Left ventricle myocardium superior (tissue), 1 donor: Measurements from ENCODE around the gene VPS35. TPM values are rescaled to one million over a fixed set of nuclear protein-coding genes. Genes with fewer than 3 reads are reported as not detected.
"Not testable (repeated sequence)": the region's sequence is repeated elsewhere in the genome, so short reads cannot be mapped to it uniquely, and the experiment has no call there.

Source experiments
- ATAC-seq: fragments of 200-7000 bp; cut with Tn5 transposase; one replicate; pipeline ENCODE4 v1.9.1; 2020; ENCODE audit warnings: mild to moderate bottlenecking, moderate library complexity
- DNase-seq: peaks from one replicate; pipeline ENCODE4 v3.0.0-alpha.2; 2020
- intact Hi-C: fragments of 100-400 bp; cut with micrococcal nuclease; formaldehyde crosslinking; loops from one replicate; pipeline ENCODE4 v1.11.0; 2022
- total RNA-seq: library from RNA; stranded (reverse); fragmentation: NEBNext Ultra II Directional; extraction: Animal tissue kit (Norgen Biotek cat#: 25700); gene quantifications from one replicate; pipeline ENCODE4 v1.2.1, GENCODE V29; 2021
- donor health status: DM: no; HTN: yes; CAD: no; lungs with severe emphysema.

The VPS35 gene
- total RNA-seq, 1 donor from 2014 or later, result 89.2 TPM

DNA sequence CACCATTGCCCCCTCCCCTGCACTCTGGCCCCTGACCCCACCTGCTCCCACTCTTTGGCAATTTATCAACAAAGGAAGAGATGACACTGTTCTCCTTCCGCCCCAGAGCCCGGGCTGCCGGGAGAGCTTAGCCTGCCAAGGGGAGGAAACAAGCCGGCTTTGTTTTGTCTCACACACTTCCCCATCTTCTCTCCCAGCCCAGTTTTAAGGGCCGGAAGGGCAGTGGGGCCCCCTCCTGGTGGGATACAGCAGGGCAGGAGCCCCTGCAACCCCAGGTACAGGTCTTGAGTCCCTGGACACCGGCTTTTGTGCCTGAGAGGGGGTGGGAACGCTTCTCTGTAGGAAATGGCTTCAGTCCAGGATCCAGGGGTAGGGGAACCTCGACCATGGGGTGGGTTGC, 65.7 kb downstream of the VPS35 start:
- intact Hi-C loops, result not testable (repeated sequence)
- peak; percentile 70 for ATAC-seq

DNA sequence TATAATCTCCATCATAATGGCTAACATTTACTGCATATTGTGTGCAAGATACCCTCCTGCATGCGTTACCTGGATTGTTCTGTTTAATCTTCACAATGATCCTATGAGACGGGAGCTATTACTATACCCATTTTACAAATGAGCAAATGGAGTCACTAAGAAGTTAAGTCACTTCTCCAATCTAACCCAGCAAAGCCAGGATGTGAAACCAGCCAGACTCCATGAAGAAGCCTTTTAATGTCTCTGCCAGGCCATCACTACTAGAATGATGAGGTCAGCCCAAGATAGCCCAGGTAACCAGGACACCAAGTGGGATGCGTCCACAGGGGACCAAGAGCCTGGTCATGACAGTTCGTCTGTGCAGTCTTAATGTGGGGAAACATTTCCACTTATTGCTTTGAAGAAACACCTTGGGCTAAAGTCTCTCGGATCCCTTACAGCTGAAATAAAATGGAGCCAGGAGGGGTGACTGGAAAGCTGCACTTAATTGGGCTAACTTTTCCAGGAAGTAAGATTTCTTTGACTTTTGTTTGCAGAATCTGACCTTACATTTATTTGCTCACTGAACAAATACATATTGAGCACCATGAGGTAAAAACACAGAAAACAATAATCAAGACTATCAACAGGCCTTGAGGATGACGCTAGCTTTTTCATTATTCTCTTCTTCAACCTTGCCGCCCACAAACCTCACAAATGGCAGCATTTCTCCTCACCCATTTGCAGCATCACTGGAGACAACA, 66.9 kb downstream of the VPS35 start:
- intact Hi-C loops, result no loop called here
- ATAC-seq (no peak), DNase-seq (no peak)

More for the DNA sequence above, 65.7 kb downstream of the VPS35 start:
- DNase-seq, result not testable (repeated sequence)

DNA sequence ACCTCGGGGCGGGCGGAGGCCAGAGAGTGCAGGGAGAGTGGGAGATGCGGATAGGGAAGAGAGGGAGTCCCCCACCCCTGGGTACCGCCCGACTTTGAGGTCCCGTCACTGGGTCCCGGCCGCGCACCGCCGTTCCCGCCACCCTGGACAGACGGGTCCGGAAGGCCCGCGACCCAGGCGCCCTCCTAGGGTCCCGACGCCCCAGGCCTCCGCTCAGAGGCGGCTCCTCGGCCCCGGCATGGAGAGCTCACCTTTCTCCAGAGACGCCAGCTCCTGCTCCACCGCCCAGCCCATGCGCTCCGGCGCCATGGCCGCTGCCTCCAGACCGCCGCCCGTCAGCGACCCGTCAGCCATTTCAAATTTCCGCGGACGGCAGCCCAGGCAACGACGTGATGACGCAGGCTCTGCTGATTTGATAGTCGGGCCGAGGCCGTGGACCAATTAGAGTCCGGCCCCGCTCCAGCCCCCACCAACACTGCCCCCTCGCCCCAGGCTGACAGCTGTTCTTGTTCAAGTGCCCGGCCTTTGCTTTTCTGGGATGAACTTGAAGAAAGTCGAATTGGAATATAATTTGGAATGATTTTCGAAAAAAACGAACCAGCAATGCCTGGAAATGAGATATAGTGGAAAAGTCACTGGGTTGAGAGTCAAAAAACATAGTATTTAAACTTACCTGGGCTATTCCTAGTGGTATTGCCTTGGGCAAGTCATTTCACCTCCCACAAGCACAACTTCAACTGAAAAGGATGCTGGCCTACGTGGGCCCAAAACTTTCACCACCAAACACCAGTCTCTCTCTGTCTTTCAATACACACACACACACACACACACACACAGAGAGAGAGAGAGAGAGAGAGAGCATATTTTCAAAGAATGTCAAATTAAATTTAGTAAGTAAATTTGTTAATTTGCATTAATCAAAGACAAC, 67.7 kb downstream of the VPS35 start, which contains the start of gene SHCBP1:
Gene SHCBP1 (minus strand): TSS at position 374 of the 928 bp plus-strand sequence. CDS start 20 bp downstream, at position 354.
- peak; percentile 87 for ATAC-seq
- intact Hi-C loops, result no loop called here
- peak; percentile 88 for DNase-seq

DNA sequence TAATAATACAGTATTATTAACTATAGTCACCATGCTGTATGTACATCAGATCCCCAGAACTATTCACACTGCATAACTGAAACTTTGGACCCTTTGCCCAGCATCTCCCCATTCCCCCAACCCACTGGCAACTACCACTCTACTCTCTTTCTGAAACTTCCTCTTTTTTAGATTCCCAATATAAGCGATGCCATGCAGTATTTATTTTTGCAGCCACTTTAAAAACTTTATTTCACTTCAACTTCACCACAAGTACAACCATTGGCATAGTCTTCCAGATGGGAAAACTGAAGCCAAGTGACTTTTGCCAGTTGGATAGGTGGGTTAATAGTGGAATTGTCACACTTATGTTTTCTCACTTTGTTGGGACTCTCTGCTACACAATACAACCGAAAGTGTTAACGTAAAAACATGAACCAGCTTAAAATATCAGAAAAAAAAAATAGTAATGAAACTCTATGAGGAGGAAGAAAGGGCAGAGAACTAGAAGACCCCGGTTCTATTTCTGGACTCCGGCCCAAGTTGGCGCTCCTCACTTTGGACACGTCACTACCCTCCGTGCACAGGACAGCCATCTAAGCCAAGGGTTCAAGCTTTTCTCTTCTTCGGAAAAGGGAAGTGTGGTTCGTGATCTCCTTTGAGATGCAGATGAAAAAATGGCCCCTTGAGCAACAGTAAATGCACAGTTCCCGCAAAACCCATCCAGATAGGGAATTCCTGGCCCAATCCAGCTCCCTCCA, 68.5 kb downstream of the VPS35 start:
- intact Hi-C loops, result no loop called here
- DNase-seq (no peak), ATAC-seq (no peak)

DNA sequence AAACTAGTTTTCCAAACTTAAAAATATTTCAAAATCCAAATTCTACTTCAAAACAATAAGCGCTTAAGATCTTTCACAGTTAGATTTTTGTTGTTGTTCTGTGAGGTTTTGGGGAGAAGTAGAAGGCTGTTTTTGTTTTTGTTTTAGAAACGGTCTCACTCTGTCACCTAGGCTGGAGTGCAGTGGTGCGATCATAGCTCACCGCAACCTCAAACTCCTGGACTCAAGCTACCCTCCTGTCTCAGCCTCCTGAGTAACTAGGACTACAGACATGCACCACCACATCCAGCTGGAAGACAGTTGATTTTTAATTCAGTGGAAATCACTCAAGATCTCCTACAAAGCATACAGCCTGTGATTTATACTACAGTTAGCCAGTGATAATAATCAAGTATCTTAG, 70.5 kb downstream of the VPS35 start:
- DNase-seq (no peak), ATAC-seq (no peak)
- intact Hi-C loops, result no loop called here

DNA sequence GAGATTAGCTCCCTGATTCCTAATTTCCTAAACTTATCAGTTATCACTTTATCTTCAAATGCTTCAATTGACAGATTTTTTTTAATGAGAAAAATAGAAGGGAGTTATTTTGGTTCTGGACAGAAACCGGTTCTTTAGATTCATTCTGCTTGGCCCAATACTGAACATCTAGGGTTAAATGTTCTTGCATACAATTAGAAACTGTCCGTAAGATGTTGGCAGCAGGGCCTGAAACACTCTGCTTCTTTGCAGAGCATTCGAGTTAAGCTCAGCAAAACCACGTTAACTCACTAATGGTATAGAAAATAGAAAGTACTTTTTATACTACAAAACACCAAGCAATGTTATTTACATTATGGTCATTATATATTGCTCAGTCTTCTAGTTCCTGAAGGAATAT, 75.0 kb downstream of the VPS35 start:
- ATAC-seq (no peak), DNase-seq (no peak)
- intact Hi-C loops, result no loop called here

DNA sequence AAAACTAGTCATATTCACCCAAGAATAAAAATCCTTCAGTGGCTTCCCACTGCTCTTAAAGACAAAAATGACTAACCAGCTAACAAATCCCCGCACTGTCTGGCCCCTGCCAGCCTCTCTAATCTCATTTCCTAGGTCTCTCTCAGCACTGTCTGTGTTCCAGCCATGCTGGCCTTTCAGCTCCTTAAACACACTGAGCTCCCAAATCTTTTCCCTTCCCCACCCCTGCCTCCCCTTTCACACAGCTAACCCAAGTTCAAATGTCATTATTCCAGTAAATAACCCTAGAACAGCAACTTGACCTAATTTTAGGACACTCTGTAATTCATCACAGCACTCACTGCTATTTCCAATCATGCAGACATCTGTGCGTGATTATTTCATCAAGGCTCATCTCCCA, 75.6 kb downstream of the VPS35 start:
- ATAC-seq (no peak), DNase-seq (no peak)
- intact Hi-C loops, result no loop called here

DNA sequence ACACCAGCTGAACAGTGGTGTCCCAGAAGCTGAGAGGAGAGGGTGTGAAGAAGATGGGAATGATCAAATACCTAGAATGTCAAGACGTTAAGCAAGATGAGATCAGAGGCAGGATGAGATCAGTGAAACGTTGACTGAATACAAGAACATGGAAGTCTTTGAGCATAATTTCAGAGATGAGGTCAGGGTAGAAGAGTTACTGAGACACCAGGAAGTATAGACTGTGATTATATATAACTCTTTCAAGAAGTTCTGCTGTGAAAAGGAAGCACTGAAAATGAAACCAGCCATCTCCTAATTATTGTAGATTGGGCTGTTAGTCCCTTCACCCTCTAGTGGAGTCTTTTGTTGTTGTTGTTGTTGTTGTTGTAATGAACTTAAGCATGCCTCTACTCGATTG, 76.9 kb downstream of the VPS35 start:
- intact Hi-C loops, result no loop called here
- DNase-seq, result no peak

DNA sequence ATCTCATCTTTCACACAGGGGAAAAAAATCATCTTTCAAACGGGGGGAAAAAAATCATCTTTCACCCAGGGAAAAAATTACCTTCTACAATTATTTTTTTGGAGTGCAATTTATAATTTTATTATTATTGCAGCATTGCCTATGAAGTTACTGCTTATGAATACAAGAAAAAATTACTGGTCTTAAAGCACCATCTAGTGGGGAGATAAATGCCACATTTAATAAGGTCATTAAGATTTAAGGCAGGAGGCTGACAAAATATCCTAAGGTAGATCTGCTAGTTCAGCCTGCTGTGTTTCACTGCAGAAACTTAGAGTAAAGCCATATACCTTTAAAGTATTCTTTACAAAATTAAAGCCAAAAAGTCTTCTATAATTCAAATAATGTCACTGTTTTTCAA, 81.4 kb downstream of the VPS35 start:
- ATAC-seq, result no peak
- no peak for DNase-seq
- intact Hi-C loops, result loop anchor here (10.0 kb wide), 1 partner anchor 53 kb away; no protein-coding TSS in a partner anchor

More for the DNA sequence above, 76.9 kb downstream of the VPS35 start:
- ATAC-seq, result no peak

DNA sequence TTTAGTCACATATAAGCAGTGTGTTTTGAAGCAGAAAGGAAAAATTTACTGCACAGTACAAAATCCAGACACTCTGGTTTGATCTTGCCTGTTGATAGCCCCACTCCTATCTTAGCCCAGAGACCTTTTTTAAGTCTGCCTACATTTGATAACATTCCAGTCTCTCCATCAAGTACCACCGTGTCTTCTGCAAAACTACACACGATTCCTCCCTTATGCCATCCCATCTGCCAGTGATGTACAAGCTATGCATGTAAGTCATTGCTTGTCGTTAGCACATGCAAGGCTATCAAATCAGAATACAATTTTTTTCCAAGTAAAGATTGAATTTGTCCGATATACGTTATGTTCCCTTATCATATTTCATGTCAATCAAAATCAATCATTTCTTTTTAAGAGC, 82.7 kb downstream of the VPS35 start:
- DNase-seq (no peak), ATAC-seq (no peak)
- intact Hi-C loops, result loop anchor here (10.0 kb wide), 1 partner anchor 51 kb away; no protein-coding TSS in a partner anchor

Other genes starting within 250 kb of the VPS35 start
- gene SHCBP1, start 67.8 kb downstream of the VPS35 start, total RNA-seq, result 1.1 TPM
- gene ORC6, start 481 bp upstream of the VPS35 start, total RNA-seq, result 1.3 TPM
- 274 TPM for gene MYLK3, start 59.2 kb upstream of the VPS35 start, total RNA-seq
- 15.2 TPM for gene C16orf87, start 142.0 kb upstream of the VPS35 start, total RNA-seq
- gene GPT2, start 195.2 kb upstream of the VPS35 start, total RNA-seq, result 27.9 TPM